ENCODE results near the gene MN1.

Gene MN1

GRCh38 chr22:27709919-27710675, 91.5 kb downstream of the MN1 start:
- DNase-seq = no peak

GRCh38 chr22:27706489-27706888, 95.1 kb downstream of the MN1 start:
- DNase-seq = no peak

DNA sequence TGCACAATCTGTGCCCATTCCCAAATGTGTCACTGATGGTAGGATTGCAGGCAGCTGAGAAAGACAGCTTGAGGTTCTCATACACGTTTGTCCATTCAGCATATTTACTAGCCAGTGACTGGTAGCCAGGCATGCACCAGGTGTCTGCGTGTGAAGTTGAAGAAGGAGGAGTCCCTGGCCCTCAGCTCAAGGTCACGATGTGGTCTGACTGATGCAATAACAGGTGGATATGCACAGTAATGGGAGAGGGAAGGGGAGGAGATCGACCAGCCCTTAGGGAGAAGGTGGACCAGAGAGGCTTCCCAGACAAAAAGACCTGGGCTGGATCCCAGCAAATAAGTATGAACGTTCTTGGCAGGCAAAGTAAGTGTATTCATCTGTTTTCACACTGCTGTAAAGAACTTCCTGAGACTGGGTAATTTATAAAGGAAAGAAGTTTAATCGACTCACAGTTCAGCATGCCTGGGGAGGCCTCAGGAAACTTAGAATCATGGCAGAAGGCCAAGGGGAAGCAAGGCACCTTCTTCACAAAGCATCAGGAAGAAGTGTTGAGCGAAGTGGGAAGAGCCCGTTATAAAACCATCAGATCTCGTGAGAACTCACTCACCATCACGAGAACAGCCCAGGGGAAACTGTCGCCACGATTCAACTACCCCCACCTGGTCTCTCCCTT, 96.0 kb downstream of the MN1 start:
- no peak for DNase-seq

- no peak for DNase-seq
These were observed 97.0 kb downstream of the MN1 start for GRCh38 chr22:27704581-27704980.

DNA sequence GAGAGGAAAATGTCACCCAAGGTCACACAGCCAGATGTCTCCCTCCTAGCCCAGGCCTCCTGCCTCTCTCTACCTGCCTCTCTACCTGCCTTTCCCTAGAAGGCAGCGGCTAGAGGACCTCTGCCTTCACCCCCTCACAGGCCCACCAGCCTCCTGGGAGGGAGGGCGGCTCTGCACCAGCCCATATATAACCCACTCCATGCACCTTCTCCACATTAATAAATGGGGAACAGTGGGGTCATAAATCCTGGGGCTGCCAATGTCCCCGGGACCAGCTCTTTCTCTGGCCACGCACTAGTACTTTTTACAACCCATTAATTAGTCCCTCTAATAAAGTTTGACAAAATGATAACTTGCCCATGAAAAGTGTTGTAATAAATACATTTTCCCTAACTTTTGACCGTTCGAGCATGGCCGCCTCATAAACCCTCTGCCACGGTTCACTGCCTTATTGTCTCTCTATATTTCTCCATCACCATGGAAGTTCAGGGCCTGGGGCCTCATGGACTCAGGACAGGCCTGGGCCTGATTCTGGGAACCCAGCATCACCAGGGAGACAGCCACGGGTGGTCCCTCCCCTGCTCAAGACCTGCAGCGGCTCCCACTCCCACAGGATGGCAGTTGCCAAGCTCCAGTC, 102.1 kb downstream of the MN1 start:
- DNase-seq = no peak

DNA sequence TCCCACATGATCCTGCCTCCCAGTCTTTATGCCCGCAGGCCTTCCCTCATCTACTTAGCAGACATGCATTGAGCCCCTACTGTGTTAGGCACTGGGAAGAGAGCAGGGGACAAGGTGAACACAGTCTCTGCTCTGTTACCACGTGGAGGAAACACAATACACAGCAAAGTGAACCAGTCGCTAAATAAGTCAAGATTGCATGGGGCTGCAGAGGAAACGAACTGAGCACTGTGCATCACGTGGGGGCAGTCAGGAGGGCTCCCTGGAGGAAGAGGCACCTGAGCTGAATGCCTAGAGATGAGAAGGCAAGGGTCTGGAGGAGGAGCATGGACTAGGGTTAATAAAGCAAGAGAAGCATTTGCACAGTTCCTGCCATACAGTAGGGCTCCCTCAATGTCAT, 102.7 kb downstream of the MN1 start:
- no peak for DNase-seq
